ENCODE measurements around the gene CASK.

CASK gene

DNA sequence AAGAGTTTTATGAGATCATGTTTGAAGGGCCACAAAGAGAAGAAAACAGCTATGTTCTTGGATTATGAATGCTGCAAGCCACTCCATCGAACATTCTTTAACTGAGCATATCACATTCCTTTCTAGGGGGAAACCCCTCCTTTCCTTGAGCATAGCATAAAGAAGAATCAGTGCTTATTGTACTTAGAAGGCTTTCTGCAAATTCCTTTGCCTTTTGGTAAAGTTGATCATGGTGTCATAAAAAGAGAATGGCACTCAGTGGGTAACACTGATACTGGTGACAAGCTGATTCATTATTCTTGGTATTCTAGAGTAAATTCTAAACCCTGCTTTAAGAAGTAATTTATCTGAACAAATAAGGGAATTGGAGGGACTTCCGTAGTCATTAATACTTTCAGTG lies 323.1 kb downstream of the CASK start:
- no peak for DNase-seq (ENCODE audit: low read depth, low spot score)
- H3K27ac ChIP-seq: no peak overlapping the region

DNA sequence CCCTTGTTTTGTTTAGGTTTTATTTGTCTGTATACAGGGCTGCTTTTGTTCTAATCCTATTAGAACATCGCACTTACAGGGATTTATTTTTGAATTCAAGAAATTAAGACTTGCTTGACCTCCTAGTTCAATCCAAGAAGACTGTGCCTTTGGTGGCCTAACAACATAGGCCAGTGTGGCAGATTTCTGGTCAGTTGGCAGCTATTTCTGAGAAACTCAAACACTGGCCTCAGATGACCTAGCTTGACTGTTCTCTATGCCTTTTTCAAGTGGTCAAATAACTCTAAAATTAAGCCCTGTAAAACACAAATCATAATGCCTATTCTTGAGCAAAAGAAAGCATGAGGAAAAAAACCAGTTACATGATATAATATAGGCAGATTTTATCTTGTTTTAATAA lies 323.8 kb downstream of the CASK start:
- no peak for DNase-seq (ENCODE audit: low read depth, low spot score)
- H3K27ac ChIP-seq: no peak overlapping the region

DNA sequence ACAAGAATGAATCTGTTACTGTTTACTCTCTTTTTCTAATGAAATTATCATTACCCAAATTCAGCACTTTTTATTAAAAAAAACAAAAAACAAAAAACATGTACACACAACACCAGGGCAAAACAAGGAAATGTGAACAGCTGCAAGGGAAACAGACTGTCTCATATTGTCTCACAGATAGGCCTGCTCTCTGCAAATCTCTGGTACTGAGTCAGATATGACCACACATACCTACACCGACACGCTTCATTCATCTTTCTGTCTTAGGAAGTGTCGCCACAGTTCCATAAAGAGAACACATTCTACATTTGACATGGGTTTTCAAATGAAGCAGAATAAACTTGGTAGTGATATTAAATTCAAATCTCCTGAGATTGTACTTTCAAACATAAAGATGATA lies 326.8 kb downstream of the CASK start:
- DNase-seq (ENCODE audit: low read depth, low spot score): no peak
- H3K27ac ChIP-seq: no peak overlapping the region

DNA sequence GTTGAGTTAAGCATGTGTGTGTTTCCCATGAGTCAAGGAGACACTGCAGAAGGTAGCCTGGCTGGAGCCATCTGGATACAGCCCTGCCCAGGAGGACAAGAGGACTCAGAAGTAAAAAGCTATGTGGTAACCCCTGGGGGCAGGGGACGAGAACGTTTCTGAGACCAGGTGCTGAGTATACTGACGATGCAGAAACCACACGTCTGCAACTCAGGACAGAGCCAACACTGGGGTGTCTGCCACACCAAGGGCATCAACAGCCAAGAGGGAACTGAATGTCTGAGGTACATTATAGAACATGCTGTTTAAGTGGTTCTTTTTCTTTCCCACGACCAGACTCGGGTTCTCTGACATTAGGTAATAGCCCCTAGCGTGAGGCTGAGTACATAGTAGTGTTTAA lies 328.7 kb downstream of the CASK start:
- H3K27ac ChIP-seq: no peak overlapping the region
- DNase-seq (ENCODE audit: low read depth, low spot score): no peak

DNA sequence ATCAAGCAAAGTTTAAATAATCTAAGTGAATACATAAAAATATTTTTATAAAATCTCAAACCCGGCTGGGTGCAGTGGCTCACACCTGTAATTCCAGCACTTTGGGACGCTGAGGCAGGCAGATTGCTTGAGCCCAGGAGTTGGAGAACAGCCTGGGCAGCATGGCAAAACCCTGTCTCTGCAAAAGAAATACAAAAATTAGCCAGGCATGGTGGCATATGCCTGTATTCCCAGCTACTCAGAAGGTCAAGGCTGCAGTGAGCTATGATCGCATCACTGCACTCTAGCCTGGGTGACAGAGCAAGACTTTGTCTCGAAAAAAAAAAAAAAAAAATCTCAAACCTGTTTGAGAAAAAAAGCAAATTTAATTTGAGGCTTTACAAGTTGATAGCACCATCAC lies 331.4 kb downstream of the CASK start:
- no peak for DNase-seq (ENCODE audit: low read depth, low spot score)
- no peak overlapping the region for H3K27ac ChIP-seq

DNA sequence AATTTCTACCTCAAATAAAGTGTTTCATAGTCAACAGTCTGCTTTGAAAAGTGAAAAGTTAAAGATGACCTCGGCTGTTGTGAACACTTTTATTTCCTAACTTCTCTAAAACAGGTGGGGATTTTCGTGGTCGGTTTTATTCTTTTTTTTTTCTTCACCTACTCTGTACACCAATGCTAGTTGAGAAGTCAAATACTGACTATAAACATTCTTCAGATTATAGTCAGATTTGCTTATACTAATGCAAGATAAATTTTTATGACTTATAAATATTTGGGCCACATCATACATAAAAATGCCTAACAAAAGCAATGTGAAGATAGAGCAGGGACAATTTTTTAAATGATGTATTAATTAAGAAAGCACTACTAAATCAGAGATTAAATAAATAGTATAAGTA lies 332.7 kb downstream of the CASK start:
- no peak overlapping the region for H3K27ac ChIP-seq
- DNase-seq (ENCODE audit: low read depth, low spot score): no peak

DNA sequence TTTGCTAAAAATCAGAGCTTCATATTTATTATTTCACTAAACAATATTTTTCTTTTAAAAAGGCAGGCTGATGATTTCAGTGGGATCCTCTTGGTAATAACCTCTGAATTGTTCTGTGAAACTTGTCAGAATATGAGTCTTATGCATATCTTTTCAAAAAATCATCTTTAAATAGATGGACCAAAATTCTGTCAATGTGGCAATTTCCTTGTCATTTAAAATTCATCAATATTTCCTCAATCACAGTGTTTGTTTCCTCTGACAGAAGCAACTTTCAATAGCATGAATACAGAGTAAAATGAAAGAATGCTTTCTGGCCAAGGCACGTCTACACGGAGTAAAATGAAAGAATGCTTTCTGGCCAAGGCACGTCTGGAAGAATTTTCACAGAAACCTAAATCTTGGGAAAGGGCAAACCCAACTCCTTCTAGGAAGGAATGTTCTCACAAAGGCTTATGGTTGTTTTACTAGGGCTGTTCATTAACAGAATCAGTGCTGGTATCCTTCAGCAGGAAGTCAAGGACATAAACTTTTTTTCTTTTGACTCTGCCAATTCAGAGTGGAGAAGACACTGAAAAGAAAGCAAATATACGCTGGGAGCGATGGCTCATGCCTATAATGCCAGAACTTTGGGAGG lies 333.6 kb downstream of the CASK start:
- no peak for DNase-seq (ENCODE audit: low read depth, low spot score)
- no peak overlapping the region for H3K27ac ChIP-seq

DNA sequence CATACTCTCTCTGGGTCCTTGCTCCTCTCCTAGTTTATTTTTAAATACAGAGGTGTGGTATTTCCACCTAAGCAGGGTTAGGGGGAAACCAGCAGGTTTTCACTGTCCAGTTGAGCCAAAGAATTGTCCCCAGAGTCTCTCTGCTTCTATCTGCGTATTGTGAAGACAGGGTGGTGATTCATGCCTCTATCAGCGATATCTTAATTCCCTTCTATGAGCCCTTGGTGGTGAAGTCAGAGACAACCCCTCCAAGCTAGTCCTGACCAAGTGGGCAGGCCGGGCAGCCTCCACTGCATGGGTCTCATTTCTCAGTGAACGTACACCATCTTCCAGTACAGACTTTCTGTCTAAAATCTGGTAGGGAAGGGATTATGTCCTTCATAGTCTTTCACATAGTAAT lies 335.1 kb downstream of the CASK start:
- H3K27ac ChIP-seq: no peak overlapping the region
- DNase-seq (ENCODE audit: low read depth, low spot score): no peak

DNA sequence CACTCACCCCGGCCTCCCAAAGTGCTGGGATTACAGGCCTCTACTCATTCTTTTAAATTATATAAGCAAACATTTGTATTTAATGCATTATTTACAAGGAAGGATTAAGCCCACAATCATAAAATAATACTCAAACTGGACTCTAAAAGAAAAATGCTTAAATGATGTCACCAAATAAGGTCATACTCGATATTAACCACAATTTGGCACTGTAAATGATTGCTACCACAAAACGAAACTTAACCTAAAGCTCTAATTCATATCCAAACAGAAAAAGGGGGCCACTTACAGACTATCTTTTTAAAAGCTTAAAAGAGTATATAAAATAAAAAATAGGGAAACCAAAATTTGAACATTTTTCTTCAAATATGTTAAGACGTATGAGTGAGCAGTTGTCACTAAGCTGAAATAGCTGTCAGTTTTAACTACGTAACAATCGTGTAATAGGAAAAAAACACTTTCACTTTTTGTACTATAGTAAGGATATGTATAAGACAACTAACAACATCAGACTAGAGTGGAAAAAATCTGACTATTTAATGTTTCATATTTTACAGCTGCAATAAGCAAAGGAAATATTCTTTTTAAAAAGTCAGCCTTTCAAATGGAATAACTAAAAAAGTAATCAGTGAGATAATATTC lies 342.8 kb downstream of the CASK start:
- DNase-seq (ENCODE audit: low read depth, low spot score): no peak
- H3K27ac ChIP-seq: no peak overlapping the region

DNA sequence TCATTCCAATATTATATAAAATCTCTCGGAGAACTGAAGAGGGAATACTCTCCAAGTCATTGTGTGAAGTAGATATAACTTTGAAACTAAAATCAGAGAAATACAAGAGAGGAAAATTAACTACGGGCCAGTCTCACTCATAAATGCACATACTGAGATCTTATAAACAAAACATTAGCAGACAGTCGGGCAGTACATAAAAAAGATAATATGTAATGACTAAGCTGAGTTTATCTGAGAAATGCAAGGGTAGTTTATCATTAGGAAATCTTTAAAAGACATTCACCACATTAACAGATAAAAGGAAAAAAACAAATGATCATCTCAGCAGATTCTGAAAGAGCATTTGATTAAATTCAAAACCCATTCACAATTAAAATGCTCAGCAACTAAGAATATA lies 359.5 kb downstream of the CASK start:
- H3K27ac ChIP-seq: no peak overlapping the region
- DNase-seq (ENCODE audit: low read depth, low spot score): no peak

DNA sequence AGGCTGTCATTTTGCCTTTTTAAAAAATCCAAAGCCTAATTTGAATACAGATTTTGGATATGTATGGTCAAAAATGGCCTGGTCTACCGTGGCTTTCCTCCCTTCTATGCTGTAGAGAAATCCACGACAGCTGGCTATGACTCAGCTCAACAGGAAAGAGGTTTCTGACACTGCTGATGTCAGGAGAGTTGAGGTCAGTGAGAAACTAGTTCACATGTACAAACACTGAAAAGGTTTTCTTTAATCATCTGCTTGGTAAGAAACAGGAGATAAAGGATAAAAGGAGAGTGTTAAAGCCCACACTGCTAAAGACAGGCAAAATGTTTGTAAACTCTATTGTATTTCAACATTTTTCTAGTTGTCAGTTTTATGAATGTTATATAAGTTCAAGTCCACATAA lies 362.3 kb downstream of the CASK start:
- DNase-seq (ENCODE audit: low read depth, low spot score): peak; percentile 8
- peak overlapping the region; percentile 31 for H3K27ac ChIP-seq

DNA sequence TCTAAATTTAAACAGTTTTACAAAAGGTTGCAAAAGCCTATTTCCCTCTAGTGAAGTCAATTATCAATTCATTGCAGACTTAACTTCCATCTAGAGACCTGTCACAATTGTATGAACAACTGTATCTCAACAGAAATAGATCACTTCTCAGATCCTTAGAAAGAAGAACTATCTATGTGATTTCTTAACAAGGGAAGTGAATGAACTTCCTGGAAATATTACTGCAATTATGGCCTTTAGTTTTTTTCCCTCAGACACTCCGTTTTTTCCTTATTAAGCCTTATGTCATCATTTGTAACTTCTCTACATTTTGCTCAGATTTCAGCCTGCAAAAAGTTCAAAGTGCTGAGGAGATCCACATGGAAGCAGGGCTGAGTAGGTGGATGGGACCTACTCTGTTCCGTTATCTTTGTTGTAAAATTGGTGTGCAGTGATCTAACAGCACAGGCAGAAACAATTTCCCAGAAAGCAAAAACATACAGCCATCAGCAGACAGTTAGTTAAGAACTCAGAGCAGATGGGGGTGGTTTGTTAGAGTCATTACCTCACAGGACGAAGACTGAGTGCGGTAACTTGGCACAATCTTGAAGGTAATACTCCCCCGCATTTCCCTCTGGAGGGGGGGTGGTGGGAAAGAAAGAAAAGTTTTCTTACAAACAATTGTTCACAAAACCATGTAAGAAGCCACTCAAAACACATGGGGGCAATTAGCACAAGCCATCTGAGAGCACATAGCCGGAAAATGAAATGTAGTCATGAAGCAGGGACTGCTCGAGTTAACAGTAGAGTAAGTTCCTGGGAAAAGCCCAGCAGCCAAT lies 363.9 kb downstream of the CASK start:
- H3K27ac ChIP-seq: no peak overlapping the region
- no peak for DNase-seq (ENCODE audit: low read depth, low spot score)

DNA sequence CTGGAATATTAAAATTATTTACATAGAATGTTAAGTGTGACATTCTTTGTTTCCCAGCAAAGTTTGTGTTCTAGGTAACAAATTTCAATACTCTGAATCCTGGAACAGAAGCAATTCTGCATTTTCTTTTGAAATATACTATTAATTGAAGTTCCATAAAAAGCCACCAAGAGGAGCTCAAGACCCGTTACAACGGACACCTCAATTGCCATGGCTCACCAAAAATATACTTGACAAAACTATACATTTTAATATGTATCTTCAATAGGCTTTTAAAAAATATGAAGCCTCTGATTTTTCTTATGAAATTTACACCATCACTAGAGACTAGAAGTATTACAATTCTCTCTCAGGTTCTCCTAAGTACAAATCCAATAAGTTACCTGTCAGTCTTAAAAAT lies 364.8 kb downstream of the CASK start:
- no peak overlapping the region for H3K27ac ChIP-seq
- no peak for DNase-seq (ENCODE audit: low read depth, low spot score)

DNA sequence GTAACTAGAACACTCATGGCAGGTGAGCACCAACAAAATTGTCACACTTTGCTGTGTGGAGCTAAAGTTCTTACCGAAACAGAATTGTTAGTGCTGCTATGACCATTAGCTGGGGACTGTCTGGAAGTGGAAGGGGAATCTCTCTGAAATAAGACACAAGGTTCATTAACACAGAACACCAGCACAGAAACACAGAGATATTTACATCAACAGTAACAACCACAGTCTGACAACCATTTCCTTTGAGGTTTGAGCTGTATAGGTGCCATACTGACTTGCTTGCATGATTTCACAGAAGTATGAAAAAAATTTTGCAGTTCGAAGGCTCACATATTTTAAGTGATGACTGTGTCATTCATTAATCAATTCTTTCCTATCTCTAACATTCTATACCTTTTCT lies 366.4 kb downstream of the CASK start:
- H3K27ac ChIP-seq: no peak overlapping the region

DNA sequence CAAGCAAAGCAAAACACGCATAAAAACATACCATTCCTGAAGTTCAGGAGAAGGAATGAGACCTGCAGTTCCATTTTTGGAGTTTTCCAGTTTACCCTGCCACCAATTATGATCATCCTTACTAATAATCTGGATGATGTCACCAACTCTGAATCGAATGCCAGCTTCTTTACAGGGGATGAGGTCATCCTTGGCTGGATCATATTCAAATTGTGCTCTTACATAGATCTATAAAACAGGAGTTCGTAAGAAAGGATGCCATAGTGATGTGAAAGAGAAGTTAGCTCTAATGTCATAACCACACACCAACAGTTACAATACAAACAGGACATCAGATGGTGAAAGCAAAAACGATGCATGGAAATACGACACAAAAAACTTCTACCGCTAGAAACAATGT lies 369.7 kb downstream of the CASK start:
- H3K27ac ChIP-seq: no peak overlapping the region
- DNase-seq (ENCODE audit: low read depth, low spot score): no peak

More for the DNA sequence above, 366.4 kb downstream of the CASK start:
- DNase-seq (ENCODE audit: low read depth, low spot score): no peak

DNA sequence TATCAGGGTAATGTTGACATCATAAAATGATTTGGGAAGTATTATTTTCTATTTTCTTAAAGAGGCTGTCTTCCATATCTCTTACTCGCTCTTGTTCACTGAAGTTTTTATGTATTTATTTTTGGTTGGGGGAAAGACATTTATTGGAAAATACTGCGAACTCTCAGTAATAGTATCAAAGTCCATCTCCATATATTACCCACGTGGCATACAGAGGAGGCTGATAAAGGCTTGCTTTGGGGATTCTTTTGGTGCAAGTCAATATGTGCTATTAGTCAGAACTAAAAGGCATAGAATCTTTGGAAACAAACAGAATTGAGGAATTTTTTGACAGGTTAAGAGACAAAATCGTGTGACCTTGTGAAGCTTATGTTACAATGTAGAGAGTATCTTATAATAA lies 374.9 kb downstream of the CASK start:
- no peak overlapping the region for H3K27ac ChIP-seq
- no peak for DNase-seq (ENCODE audit: low read depth, low spot score)

DNA sequence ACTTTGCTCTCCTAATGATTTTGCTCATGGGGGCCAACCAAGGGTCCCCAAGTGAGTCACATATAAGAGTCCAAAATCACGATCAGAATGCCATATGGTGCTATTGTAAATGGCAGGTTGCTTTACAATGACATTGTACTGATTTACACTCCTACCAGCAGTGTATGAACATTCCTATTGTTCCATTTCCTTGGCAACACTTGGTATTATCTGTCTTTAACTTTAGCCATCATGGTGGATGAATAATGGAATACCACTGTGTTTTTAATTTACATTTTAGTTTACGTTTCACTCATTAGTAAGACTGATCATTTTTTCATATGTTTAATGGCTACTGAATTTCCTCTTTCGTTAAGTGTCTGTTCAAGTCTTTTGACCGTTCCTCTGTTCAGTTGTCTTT lies 379.7 kb downstream of the CASK start:
- no peak for DNase-seq (ENCODE audit: low read depth, low spot score)
- no peak overlapping the region for H3K27ac ChIP-seq

DNA sequence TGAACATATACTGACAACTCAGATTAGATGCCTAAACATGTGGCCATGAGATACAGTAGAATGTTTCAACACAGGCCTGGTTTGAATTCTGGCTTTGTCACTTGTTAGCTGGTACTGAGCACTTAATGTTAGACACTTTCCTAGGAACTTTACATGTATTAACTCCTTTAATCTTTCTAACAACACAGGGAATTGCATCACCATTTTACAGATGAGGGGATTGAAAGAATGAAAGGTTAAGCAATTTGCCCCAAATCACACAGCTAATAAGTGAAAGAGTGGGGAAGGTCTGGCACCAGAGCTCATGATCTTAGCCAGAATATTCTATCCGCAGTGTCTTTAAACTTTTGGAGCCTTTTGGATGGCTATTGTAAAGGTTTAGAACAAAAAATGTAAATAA lies 380.3 kb downstream of the CASK start:
- DNase-seq (ENCODE audit: low read depth, low spot score): no peak
- H3K27ac ChIP-seq: no peak overlapping the region

DNA sequence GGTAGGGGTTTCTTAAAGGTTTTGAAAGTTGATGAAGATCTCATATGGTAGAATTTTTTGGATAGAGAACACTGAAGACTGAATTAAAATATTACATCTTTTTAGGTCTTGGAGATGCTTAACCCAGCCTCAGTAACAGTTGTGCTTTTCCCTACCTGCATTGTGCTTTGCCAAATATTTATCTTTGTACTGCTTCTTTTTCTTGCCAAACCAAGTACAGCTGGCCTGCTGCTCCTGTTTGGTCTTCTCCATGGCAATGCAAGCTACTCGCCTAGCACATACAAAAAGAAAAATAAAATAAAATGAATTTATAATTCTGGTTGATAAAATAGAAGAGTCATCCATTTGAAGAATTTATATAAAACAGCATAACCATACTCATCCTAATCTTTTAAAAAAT lies 380.8 kb downstream of the CASK start:
- H3K27ac ChIP-seq: no peak overlapping the region
- no peak for DNase-seq (ENCODE audit: low read depth, low spot score)

DNA sequence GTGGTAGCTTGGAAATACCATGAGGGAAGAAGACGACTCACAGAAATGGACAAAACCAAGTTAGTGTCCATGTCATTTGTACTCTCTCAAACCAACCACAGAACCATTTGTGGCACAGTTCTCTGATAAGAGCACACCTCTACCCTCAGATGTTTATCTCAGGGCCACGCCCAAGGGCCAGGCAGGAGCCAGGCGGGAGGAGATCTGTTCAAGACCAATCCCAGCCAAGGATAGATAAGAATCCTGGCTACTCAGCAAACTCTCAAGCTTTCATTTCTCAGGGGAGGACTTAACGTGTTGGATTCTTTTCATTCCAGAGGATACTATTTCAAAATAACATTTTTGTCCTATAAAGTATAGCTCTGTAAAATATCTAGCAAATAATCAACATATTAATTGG lies 381.2 kb downstream of the CASK start:
- no peak overlapping the region for H3K27ac ChIP-seq
- no peak for DNase-seq (ENCODE audit: low read depth, low spot score)

DNA sequence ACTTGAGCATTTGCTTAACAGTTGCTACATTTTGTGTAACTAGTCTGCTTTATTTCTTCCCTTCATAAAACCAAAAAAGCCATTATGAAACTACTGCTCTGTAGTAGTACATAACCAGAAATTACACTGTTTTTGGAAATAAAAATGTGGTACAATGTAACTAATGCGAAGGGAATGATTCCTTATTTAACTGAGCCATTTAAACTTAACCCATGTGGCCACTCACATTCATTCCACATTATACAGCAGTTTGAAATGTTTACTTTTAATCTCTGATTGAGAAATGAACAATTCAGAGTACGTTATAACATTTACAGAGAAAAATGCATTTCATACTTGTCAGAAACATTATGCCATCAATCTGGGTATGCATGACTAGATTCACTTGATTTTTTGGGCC lies 382.0 kb downstream of the CASK start:
- no peak overlapping the region for H3K27ac ChIP-seq
- no peak for DNase-seq (ENCODE audit: low read depth, low spot score)

DNA sequence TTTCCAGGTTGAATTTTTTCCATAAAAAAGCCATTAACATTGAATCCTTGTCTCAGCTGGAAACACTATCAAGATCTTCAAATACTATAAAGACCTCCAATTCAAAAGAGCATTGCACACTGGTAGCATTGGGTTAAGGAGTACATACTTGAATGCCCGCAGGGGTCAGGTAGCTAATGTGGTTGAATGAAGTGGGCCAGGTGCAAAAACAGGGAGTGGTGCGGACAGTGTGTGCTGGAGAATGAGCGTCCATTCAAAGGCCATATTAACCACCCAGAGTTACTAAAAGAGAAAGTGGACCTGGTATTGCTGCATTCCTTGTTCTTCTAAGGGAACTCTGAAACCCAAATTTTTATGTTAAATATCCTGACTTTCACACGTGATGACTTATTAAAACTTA lies 384.6 kb downstream of the CASK start:
- no peak overlapping the region for H3K27ac ChIP-seq
- no peak for DNase-seq (ENCODE audit: low read depth, low spot score)

Measured in epithelial cell of prostate (primary cell).